GM21423 (cell line): ENCODE data around the gene DZIP1L.
"Not testable (repeated sequence)": the region's sequence is repeated elsewhere in the genome, so short reads cannot be mapped to it uniquely, and the experiment has no call there.

Source experiments
- ATAC-seq: cut with Tn5 transposase; IDR thresholded peaks from one replicate; pipeline ENCODE4 v1.9.1; 2021; ENCODE audit warnings: mild to moderate bottlenecking, moderate library complexity; ENCODE audit not compliant: unreplicated experiment

Gene DZIP1L

GRCh38 chr3:138118612-138119422, 3.4 kb upstream of the DZIP1L start:
- peak; percentile 68 for ATAC-seq

GRCh38 chr3:138114431-138114918, 933 bp downstream of the DZIP1L start:
- no peak for ATAC-seq

- no peak for ATAC-seq
Observed at GRCh38 chr3:138113326-138113725, 2.1 kb downstream of the DZIP1L start.

GRCh38 chr3:138112362-138112761, 3.0 kb downstream of the DZIP1L start:
- ATAC-seq = no peak

GRCh38 chr3:138105598-138105997, 9.8 kb downstream of the DZIP1L start:
- ATAC-seq = no peak

GRCh38 chr3:138103466-138103865, 11.9 kb downstream of the DZIP1L start:
- ATAC-seq = no peak

GRCh38 chr3:138101351-138101940, 14.0 kb downstream of the DZIP1L start:
- not testable (repeated sequence) for ATAC-seq

GRCh38 chr3:138099417-138099816, 16.0 kb downstream of the DZIP1L start:
- no peak for ATAC-seq

GRCh38 chr3:138097192-138098172, 17.9 kb downstream of the DZIP1L start:
- peak; percentile 64 for ATAC-seq

GRCh38 chr3:138093721-138094120, 21.7 kb downstream of the DZIP1L start:
- no peak for ATAC-seq

- ATAC-seq = no peak
Observed at GRCh38 chr3:138092023-138092422, 23.4 kb downstream of the DZIP1L start.

GRCh38 chr3:138089091-138089490, 26.3 kb downstream of the DZIP1L start:
- ATAC-seq = no peak

GRCh38 chr3:138085745-138086144, 29.7 kb downstream of the DZIP1L start:
- ATAC-seq = not testable (repeated sequence)

- no peak for ATAC-seq
Observed at GRCh38 chr3:138084196-138084595, 31.2 kb downstream of the DZIP1L start.

- no peak for ATAC-seq
Observed at GRCh38 chr3:138082992-138083386, 32.4 kb downstream of the DZIP1L start.

GRCh38 chr3:138082085-138082991, 33.1 kb downstream of the DZIP1L start:
- ATAC-seq = no peak

GRCh38 chr3:138081371-138082084, 33.9 kb downstream of the DZIP1L start:
- ATAC-seq = no peak

GRCh38 chr3:138079901-138080300, 35.5 kb downstream of the DZIP1L start:
- ATAC-seq = no peak

- no peak for ATAC-seq
Observed at GRCh38 chr3:138078901-138079344, 36.5 kb downstream of the DZIP1L start.
